ENCODE data around the gene ROR1.
"Not testable (repeated sequence)": the region's sequence is repeated elsewhere in the genome, so short reads cannot be mapped to it uniquely, and the experiment has no call there.

ROR1 gene

DNA sequence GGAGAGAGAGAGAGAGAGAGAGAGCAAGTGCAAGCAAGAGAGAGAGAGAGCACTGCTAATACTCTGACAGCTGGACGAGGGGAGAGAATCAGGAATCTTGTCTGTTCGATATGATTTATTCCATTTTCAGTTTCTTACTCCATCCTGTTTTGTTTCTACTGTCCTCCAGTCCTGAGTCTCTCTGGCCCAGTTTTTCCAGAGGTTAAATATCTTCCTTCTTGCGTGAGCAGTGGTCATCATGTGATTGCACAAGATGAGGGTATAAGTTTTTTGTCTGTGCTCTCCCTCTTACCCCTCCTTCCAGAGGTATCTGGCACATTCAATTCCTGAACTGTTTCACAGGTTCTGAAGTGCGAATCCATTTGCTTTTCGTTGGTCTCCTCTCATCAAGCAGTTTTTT is 446.4 kb downstream of the ROR1 start:
- DNase-seq (ENCODE audit: low read depth, low spot score): no peak

DNA sequence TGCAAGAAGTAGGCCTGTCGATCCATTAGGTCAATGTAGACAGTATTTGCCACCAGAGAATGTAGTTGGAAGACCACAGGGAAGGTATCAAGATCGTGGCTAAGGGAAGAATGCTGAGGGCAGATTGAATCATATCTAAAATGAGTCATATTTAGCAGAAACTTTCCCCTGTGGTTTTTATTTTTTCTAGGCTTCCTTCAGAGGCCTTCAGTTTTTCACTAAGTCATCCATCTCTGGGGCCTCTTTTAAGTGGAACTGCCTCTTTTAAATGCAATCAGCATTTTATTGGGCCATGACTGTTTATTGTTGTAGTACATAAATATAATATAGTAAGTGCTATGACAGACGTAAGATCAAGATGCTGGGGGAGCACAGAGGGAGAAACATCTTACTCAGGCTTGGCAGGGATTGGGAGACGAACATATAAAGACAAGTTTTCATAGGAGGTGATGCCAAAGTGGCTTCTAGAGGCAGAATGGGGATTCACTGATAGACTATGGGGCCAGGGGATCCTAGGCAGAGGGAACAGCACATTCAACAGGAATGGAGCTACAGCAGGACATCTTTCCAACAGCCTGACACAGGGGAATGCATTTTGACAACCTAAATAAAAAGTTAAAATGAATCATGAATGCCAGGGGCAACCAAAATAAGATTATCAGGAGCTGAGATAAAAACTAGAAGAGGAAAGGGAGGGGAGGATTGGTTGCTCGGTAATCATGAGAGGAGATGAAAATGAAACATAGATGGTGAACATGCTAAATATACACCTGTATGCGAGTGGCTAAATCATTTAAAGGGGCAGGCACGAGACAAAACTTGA is 449.7 kb downstream of the ROR1 start:
- DNase-seq (ENCODE audit: low read depth, low spot score): no peak

DNA sequence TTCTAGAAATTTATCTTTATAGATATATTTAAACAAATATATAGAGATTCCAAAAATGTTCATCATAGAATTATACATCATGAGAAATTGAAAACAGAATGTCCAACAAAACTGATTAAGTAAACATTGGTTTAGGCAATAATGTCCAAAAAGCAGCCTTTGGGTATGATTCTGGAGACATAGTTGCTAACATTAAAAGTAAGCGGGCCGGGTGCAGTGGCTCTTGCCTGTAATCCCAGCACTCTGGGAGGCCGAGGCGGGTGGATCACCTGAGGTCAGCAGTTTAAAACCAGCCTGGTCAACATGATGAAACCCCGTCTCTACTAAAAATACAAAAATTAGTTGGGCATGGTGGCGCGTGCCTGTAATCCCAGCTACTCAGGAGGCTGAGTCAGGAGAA is 450.4 kb downstream of the ROR1 start:
- not testable (repeated sequence) for DNase-seq (ENCODE audit: low read depth, low spot score)

DNA sequence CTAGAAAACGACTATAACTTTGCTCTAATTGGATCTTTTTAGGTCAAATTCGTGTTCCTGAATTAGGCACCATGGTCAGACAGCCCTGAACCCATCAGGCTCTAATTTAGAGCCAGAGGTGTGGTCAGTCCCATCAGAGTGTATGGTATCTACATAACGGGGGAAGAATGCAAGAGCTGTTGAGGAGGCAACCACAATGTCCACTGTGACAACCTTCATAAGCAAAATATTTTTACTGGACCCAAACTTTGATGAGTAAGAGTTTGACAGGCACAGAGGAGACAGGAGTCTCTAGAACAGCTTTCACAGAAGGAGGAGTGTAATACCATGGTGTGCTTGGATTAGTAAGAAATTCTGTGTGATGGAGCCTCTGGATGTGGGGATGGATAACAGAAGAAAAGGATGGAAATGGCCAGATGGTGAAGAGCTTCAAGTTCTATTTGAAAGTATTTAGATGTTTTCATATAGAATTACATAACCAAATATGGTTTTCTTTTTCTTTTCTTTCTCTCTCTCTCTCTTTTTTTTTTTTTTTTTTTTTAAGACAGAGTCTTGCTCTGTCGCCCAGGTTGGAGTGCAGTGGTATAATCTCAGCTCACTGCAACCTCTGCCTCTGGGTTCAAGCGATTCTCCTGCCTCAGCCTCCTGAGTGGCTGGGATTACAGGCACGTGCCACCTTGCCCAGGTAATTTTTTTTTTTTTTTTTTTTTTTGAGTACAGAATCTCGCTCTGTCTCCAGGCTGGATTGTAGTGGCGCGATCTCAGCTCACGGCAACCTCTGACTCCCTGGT is 454.5 kb downstream of the ROR1 start:
- DNase-seq (ENCODE audit: low read depth, low spot score): no peak

DNA sequence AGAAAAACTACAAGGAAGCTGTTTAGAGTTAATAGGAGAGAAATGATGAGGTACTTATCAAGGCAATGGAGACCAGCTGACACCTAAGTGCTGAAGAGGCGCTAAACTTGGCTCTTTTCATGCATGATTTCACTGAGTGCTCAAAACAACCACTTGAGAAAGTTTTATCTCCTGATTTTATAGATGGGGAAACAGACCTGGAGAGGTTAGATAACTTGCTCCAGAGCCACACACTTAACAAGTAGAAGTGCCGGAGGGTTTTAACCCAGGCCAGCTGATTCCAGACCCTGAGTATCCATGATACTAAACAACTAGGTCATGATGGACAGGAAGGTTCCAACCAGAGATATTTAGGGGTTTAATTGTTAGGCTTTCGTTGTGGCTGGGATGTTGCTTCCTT is 455.5 kb downstream of the ROR1 start:
- no peak for DNase-seq (ENCODE audit: low read depth, low spot score)

Measured in activated CD4-positive, CD25-positive, alpha-beta regulatory T cell treated with anti-CD3 and anti-CD28 coated beads, Interleukin-2, amount 50 U/mL, for 16 hours (primary cell).